HG03460 (cell line): Measurements from ENCODE around the gene DCT.

Experiments
- ATAC-seq: cut with Tn5 transposase; IDR thresholded peaks from one replicate; pipeline ENCODE4 v1.9.1; 2021; ENCODE audit not compliant: unreplicated experiment

DCT gene

DNA sequence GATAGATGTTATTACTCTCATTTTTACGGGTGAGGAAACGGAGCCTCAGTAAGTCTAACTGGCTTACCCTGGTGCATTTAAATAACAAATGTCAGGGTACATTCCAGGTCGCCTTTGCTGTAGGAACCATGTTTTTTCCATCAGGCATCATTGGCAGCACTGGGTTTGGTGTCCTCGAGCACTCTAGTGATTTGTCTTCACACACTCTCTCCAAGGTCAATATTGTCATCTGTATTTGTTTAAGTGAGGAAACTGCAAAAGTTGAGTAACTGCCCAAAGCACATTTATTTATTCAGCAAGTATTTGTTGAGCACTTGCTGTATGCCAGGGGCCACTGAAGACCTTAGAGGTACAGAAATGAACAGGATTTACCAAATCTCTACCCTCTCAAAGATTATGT, 78.6 kb downstream of the DCT start:
- ATAC-seq: no peak

DNA sequence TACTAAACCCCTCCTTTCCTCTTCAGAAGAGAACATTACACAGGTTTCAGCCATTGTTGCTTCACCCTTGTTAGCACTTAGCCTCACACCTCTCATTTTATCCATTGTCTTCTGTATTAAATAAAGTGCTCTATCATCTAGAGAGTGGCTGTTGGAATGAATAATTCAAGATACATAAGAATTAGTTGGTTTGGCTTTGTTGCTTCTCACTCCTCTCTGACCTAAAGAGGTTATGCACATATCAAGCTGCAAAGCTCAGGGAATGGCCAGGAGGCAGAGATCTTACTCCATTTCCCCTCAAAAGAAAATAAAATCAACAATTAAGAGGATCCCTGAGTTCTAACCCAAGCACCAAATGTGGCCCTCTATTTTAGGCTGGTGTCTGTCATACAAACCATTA, 79.7 kb downstream of the DCT start:
- no peak for ATAC-seq

GRCh38 chr13:94395860-94396259, 83.6 kb downstream of the DCT start:
- no peak for ATAC-seq

DNA sequence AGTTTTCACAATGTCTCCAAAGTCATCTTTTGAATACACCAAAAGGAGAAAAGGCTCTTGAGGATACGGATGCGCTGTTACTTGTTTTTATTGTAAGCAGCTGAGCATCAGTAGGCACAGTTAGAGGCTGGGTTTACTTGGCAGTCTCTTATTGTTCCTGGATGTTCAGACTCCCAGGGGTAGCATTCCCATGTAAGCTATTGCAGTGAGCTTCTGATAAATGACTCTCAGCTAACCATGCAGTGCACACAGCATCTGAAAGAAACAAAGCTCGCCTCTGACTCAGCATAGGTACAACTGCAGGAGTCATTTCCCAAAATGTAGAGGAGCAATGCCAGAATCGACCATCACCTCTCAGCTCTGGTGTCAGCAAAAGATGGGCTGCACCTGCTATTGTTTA, 84.8 kb downstream of the DCT start:
- ATAC-seq: no peak

DNA sequence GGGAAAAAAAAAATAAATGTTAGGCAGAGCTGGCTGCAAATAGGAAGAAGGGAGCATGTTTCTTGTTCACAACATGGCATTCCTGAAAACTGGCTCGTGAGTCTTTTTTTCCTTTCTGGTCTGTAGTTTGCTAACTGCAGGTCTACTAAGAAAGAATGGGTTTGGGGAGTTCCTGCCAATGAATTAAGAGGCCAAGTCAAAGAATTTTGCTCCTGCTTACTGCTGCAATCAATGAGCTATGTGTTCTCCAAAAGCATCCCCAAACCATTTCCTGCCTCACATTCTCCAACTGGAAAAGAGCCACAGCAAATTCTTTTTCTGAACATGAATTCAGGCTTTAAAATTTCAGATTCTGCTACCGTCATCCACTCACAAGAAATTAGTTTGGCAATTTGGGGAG, 88.6 kb downstream of the DCT start:
- ATAC-seq: no peak

- no peak for ATAC-seq
These were observed 89.7 kb downstream of the DCT start for GRCh38 chr13:94389604-94390351.

GRCh38 chr13:94387047-94387446, 92.4 kb downstream of the DCT start:
- no peak for ATAC-seq
